AG10803 (cell line): ENCODE measurements around the gene DLX4.
A peak's percentile ranks its signal among the peaks of the same experiment; 100 is the strongest.

ENCODE experiments used
- DNase-seq: peaks from one replicate; pipeline ENCODE4 v3.0.0; 2010; ENCODE audit warnings: low read depth
- H3K4me3 ChIP-seq: 2 replicates; pipeline ENCODE4 v1.5.1; 2011; ENCODE audit warnings: mild to moderate bottlenecking, low read length, control low read depth
- TF ChIP-seq, protein P1 (sequence below): conservative IDR thresholded peaks from 2 replicates; pipeline ENCODE4 v1.5.1; 2011; ENCODE audit warnings: mild to moderate bottlenecking, low read length, control low read depth, inconsistent platforms

Gene DLX4, protein sequence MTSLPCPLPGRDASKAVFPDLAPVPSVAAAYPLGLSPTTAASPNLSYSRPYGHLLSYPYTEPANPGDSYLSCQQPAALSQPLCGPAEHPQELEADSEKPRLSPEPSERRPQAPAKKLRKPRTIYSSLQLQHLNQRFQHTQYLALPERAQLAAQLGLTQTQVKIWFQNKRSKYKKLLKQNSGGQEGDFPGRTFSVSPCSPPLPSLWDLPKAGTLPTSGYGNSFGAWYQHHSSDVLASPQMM

DNA sequence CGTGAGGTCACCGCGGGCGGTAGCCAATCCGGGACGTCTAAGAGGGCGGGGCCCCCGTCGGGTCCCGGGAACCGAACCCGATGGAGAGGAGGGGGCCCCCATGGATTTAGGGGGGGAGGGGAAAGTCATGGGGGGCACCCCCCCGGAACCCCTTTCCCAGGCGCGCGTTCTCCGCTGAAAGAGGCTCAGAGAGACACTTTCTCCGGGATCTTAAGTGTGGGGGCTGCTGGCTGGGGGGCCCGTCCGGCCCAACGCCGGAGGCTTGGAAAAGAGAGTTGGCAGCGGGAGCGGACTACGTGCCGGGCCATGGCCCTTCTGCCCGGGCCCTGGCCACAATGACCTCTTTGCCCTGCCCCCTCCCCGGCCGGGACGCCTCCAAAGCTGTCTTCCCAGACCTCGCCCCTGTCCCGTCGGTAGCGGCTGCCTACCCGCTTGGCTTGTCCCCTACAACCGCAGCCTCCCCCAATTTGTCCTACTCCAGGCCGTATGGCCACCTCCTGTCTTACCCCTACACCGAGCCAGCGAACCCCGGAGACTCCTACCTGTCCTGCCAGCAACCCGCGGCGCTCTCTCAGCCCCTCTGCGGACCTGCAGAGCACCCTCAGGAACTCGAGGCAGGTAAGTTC lies at the start of gene DLX4:
Gene DLX4 (plus strand): TSS at position 57 of the 626 bp plus-strand sequence. CDS start 279 bp downstream, at position 336.
- TF ChIP-seq, protein P1, sequence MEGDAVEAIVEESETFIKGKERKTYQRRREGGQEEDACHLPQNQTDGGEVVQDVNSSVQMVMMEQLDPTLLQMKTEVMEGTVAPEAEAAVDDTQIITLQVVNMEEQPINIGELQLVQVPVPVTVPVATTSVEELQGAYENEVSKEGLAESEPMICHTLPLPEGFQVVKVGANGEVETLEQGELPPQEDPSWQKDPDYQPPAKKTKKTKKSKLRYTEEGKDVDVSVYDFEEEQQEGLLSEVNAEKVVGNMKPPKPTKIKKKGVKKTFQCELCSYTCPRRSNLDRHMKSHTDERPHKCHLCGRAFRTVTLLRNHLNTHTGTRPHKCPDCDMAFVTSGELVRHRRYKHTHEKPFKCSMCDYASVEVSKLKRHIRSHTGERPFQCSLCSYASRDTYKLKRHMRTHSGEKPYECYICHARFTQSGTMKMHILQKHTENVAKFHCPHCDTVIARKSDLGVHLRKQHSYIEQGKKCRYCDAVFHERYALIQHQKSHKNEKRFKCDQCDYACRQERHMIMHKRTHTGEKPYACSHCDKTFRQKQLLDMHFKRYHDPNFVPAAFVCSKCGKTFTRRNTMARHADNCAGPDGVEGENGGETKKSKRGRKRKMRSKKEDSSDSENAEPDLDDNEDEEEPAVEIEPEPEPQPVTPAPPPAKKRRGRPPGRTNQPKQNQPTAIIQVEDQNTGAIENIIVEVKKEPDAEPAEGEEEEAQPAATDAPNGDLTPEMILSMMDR = no peak
- peak within 1 kb of the TSS; percentile 51 for H3K4me3 ChIP-seq
- no peak for DNase-seq

DNA sequence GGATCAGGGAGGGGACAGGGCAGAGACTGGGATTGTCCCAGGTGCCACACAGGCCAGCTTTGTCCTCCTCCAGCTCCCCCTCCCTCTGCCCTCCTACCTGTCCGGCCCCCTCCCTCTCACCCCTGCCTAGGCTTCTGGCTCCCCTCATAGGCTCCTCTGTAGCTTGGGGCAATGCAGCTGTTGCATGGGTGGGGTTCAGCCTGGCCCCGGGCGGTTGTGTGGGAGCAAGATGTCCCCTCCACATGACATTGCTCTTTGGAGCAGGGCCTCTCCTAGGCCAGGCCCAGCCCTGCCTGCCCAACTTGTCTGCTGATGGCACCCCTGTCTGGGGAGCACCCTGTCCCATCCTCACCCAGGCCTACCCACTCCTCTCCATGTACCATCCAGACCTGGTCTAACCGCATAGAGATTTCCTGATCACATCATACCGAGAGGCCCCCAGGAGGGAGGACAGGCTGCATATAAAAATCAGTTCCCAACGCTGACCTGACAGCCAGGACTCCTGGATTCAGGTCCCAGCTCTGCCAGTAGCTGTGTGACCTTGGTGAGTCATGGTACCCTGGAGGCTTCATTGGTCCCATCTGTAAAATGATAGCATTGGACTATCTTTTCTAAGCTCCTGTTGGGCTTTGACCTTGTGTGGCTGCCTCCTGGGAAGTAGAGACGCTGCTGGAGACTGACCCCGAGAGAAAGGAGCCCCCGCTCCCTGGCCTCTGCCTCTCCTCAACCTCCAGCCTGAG lies 48.8 kb upstream of the DLX4 start:
- no peak for DNase-seq
- H3K4me3 ChIP-seq = no peak overlapping the region
- TF ChIP-seq, protein P1 = no peak

DNA sequence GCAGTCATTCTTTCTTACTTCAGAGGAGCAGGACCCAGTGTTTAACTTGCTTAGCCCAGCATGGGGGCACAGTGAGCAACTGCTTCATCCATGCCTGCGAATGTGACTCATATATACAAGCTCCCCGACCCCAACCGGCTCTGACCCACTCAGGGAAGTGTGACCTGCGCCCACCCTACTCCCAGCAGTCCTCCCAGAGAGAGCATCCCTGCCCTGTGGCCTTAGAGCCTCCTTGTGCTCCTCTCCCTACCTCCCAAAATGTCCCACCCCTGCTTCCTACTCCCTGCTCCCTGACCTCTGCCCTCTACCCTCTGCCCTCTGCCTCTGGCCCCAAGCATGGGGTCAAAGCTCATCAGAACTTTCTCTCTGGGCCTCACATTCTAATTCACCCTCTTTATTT lies 46.9 kb upstream of the DLX4 start:
- TF ChIP-seq, protein P1 = no peak
- DNase-seq = no peak
- no peak overlapping the region for H3K4me3 ChIP-seq

DNA sequence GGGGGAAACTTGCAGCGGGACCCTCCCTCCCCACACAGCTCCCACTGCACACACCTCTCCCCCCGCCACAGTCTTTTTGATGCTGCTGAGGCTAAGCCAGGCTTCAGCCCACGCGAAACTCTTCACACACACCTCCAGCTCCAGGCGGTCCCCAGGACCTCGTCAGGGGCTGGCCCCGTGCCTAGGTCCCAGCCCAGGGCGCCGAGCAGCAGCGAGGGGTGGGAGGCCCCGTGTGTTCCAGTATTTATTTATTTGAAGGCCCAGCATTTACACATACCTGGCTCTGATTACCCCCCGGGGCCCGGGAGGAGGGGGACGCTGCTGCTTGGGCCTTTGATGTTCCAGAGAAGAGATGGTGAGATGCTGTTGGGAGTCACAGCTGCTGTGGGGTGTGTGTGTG lies 44.9 kb upstream of the DLX4 start:
- no peak for DNase-seq
- H3K4me3 ChIP-seq = no peak overlapping the region
- TF ChIP-seq, protein P1 = no peak

DNA sequence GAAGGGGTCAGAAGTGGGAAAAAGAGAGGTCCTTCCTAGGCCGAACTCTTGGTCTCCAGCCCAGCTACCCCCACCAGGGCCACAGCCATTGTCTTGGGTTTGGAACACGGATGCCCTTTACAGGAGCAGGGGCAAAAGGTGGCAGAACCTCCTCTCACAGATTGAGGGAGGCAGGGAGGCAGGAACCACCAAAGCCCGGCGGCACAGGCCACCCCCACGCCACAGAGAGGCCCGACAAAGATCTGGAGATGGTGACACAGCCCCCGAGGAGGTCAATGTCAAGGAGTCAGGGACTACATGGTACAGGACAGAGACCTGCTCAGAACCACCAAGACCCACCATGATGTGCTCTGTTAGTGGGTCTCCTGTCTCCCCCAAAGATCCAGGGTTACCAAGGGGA lies 44.4 kb upstream of the DLX4 start:
- no peak for DNase-seq
- no peak overlapping the region for H3K4me3 ChIP-seq
- TF ChIP-seq, protein P1 = no peak

DNA sequence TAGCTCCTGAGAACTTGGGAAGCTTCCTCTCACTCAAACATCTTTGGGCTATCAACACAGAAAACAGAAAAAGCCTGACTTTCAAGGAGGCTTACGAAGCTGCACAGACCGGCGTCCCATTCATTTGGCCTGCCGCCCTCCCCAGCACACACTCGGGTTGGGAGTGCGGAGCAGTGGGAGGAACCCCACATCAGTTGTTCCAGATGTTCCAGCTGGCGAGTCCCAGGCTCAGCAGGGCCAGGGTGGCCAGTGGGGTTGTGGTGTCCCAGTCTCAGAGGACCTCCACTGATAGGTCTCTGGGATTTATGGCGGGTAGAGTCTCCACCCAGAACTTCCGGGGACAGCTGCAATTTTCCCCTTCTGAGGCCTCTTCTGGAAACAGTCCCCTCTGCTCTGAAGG lies 43.1 kb upstream of the DLX4 start:
- TF ChIP-seq, protein P1 = no peak
- no peak overlapping the region for H3K4me3 ChIP-seq
- peak; percentile 9 for DNase-seq
